DOHH2 (cell line): ENCODE data around the gene ZFAND3.

Experiments
- H3F3A ChIP-seq: fragments of 200-600 bp; sonication (generic), shearing (Covaris generic); 2 replicates; pipeline ENCODE4 v1.6.0; 2016; ENCODE audit warnings: antibody characterized with exemption, mild to moderate bottlenecking; ENCODE audit not compliant: control insufficient read depth, insufficient read depth
- H3K27ac ChIP-seq: fragments of 200-600 bp; sonication (generic); 2 replicates; pipeline ENCODE4 v1.5.1; 2014; ENCODE audit warnings: low read depth, mild to moderate bottlenecking, low read length, moderate library complexity
- H3K27me3 ChIP-seq: fragments of 200-600 bp; sonication (generic); 2 replicates; pipeline ENCODE4 v1.6.1; 2014; ENCODE audit warnings: mild to moderate bottlenecking, low read length, mixed read lengths; ENCODE audit not compliant: control insufficient read depth
- H3K36me3 ChIP-seq: fragments of 200-600 bp; sonication (generic); 2 replicates; pipeline ENCODE4 v1.6.1; 2014; ENCODE audit warnings: mild to moderate bottlenecking, low read length, moderate library complexity, mixed read lengths; ENCODE audit not compliant: control insufficient read depth
- H3K4me1 ChIP-seq: fragments of 200-600 bp; sonication (generic); 2 replicates; pipeline ENCODE4 v1.6.1; 2014; ENCODE audit warnings: mild to moderate bottlenecking, low read length, mixed read lengths; ENCODE audit not compliant: control insufficient read depth
- H3K4me2 ChIP-seq: fragments of 200-600 bp; sonication (generic); 2 replicates; pipeline ENCODE4 v1.6.0; 2014; ENCODE audit warnings: mild to moderate bottlenecking, low read length, moderate library complexity
- H3K4me3 ChIP-seq: fragments of 200-600 bp; sonication (generic); 2 replicates; pipeline ENCODE4 v1.5.1; 2014; ENCODE audit warnings: mild to moderate bottlenecking, low read length, mixed read lengths
- H3K79me2 ChIP-seq: fragments of 200-600 bp; sonication (generic); 2 replicates; pipeline ENCODE4 v1.6.1; 2014; ENCODE audit warnings: mild to moderate bottlenecking, low read length, mixed read lengths; ENCODE audit not compliant: control insufficient read depth
- H3K9me2 ChIP-seq: fragments of 200-600 bp; sonication (generic); replicated peaks from 2 replicates; pipeline ENCODE4 v1.6.1; 2014; ENCODE audit warnings: mild to moderate bottlenecking, low read length, mixed read lengths; ENCODE audit not compliant: control insufficient read depth
- H3K9me3 ChIP-seq: fragments of 200-600 bp; sonication (generic); 2 replicates; pipeline ENCODE4 v1.6.1; 2014; ENCODE audit warnings: antibody characterized with exemption, low read length, mixed read lengths; ENCODE audit not compliant: control insufficient read depth, insufficient read depth
- H4K20me1 ChIP-seq: fragments of 200-600 bp; sonication (generic); 2 replicates; pipeline ENCODE4 v1.6.0; 2014; ENCODE audit warnings: low read depth, mild to moderate bottlenecking, antibody characterized with exemption, low read length, moderate library complexity; ENCODE audit not compliant: control insufficient read depth, insufficient read depth
- CTCF ChIP-seq: fragments of 200-600 bp; sonication (generic); IDR thresholded peaks from one replicate; pipeline ENCODE4 v1.5.1; 2014; ENCODE audit warnings: antibody characterized with exemption, mild to moderate bottlenecking, low read depth, low read length; ENCODE audit not compliant: poor library complexity, severe bottlenecking
- EZH2phosphoT487 ChIP-seq: fragments of 200-600 bp; sonication (generic); IDR thresholded peaks from 2 replicates; pipeline ENCODE4 v1.6.1; 2017; ENCODE audit warnings: borderline replicate concordance, mild to moderate bottlenecking, antibody characterized with exemption, low read length, moderate library complexity, mixed read lengths

The ZFAND3 gene

GRCh38 chr6:38164671-38165108, 345.2 kb downstream of the ZFAND3 start:
- H3K9me3 ChIP-seq: no peaks in the 10 kb centered on the region
- H3K27ac ChIP-seq: no peak overlapping the region
- H4K20me1 ChIP-seq: no peaks in the 10 kb centered on the region
- no peaks in the 10 kb centered on the region for H3K79me2 ChIP-seq
- H3K4me2 ChIP-seq: no peak overlapping the region
- H3K36me3 ChIP-seq: no peaks in the 10 kb centered on the region
- H3K4me1 ChIP-seq: no peaks in the 10 kb centered on the region
- TF ChIP-seq CTCF: no peak
- TF ChIP-seq EZH2phosphoT487: no peak
- no peaks in the 10 kb centered on the region for H3K9me2 ChIP-seq
- H3K27me3 ChIP-seq: no peaks in the 10 kb centered on the region
- no peaks in the 10 kb centered on the region for H3F3A ChIP-seq
- H3K4me3 ChIP-seq: no peak overlapping the region

DNA sequence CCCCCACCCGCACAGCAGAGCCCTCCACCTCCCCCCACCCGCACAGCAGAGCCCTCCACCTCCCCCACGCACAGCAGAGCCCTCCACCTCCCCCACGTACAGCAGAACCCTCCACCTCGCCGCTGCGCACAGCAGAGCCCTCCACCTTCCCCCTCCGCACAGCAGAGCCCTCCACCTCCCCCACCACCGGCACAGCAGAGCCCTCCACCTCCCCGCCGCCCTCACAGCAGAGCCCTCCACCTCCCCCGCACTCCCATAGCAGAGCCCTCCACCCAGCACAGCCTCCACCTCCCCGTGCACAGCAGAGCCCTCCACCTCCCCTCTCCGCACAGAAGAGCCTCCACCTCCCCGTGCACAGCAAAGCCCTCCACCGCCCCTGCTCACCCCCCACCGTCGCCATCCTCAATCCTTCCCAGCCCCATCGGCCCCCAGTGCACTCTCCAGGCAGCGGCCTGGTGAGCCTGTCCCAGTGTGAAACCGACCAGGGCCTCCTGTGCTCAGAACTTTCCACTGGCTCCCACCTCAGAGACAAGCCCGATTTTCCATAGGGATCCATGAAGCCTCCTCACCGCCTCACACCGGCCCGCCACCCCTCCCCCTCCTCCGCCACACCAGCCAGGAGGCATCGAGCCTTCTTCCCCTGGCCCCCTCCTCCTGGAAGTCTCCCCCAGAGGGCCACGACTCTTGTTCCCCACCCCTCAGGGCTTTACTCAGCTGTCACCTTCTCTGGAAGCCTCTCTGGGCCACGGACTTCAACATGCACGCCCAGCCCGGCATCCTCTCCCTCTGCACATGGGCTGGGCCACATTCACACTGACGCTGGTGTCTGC, 347.1 kb downstream of the ZFAND3 start:
- Histone ChIP-seq H3K79me2 (no peaks in the 10 kb centered on the region), H3K4me2 (no peak overlapping the region), H4K20me1 (no peaks in the 10 kb centered on the region), H3F3A (no peaks in the 10 kb centered on the region), H3K27ac (no peak overlapping the region), H3K4me1 (no peaks in the 10 kb centered on the region), H3K4me3 (no peak overlapping the region), H3K9me3 (no peaks in the 10 kb centered on the region), H3K36me3 (no peaks in the 10 kb centered on the region), H3K9me2 (no peaks in the 10 kb centered on the region), H3K27me3 (no peaks in the 10 kb centered on the region)
- TF ChIP-seq EZH2phosphoT487: no peak
- TF ChIP-seq CTCF: no peak

GRCh38 chr6:38167598-38167997, 348.1 kb downstream of the ZFAND3 start:
- no peaks in the 10 kb centered on the region for H3K79me2 ChIP-seq
- no peaks in the 10 kb centered on the region for H3K9me3 ChIP-seq
- no peaks in the 10 kb centered on the region for H4K20me1 ChIP-seq
- no peaks in the 10 kb centered on the region for H3K9me2 ChIP-seq
- H3K36me3 ChIP-seq: no peaks in the 10 kb centered on the region
- TF ChIP-seq CTCF: no peak
- no peak for TF ChIP-seq EZH2phosphoT487
- H3K4me3 ChIP-seq: no peak overlapping the region
- H3K4me2 ChIP-seq: no peak overlapping the region
- no peaks in the 10 kb centered on the region for H3K27me3 ChIP-seq
- H3K4me1 ChIP-seq: no peaks in the 10 kb centered on the region
- H3K27ac ChIP-seq: no peak overlapping the region
- no peaks in the 10 kb centered on the region for H3F3A ChIP-seq
